Astrocyte (in vitro differentiated cells and primary cell): ENCODE data around the gene FARS2.

Experiments used
- CTCF ChIP-seq: IDR thresholded peaks from 2 replicates; pipeline ENCODE4 v1.5.1; 2011; ENCODE audit warnings: low read depth, mild to moderate bottlenecking, inconsistent platforms, low read length, moderate library complexity; ENCODE audit not compliant: insufficient read depth
- EZH2 ChIP-seq: IDR thresholded peaks from 2 replicates; pipeline ENCODE4 v1.6.1; 2012; ENCODE audit warnings: mild to moderate bottlenecking, low read length, inconsistent platforms; ENCODE audit not compliant: insufficient read depth

DNA sequence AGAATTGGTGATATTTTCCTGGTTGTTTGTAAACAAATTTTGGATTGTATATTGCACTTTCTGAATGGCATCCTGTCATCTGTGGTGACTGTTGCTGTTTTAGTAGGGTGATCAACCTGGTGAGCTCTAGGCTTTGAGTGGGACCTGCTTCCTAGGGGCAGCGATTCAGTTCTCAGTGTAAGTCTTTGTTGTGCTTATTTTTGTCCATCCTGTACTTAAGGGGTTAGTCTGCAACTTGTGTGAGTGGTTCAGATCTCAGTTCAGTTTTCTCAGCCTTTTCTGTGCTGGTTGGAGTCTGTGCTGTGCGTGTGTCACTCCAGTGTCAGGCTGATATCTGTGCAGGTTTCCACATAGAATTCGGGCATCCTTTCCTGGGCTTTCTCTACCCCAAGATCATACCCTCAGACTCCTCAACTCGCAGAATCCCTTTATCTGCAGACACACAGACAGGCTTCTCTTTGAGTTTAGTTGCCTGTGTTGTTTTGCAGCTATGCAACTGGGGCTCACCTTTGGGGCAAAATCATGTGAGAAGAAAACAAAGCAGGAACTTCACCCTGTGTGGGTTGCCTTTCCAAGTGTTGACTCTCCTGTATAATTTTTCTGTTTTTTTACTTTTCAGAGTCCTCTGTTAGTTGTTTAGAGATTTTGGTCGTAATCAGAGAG is 177.7 kb downstream of the FARS2 start:
- no peak for TF ChIP-seq CTCF
- no peak for TF ChIP-seq EZH2
